ENCODE measurements around the gene ITPK1. TPM values are rescaled to one million over a fixed set of nuclear protein-coding genes. Genes with fewer than 3 reads are reported as not detected.

Gene ITPK1
- total RNA-seq, 1 donor from 2014 or later = 112 TPM

DNA sequence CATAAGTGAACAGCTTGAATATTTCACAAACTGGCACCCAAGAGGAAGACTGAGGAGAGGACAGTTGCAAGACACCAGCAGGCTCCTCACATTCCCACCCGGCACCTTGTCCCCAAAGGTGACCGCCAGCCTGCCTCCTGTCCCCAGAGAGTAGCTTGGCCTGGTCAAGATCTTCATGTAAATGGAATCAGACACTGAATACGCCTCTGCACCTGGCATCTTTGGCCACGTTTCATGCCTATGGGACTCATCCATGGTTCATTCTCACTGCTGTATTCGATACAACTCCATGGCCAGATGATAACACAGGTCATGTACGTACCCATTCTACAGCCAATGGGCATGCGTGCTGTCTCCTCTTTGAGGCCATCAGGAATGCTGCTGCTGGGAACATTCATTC is 60.8 kb downstream of the ITPK1 start:
- DNase-seq = no peak
- H3K9me3 ChIP-seq (replicated peaks) = no peaks in the 10 kb centered on the region
- no peak overlapping the region for H3K27ac ChIP-seq (replicated peaks)
- TF ChIP-seq, protein P1, sequence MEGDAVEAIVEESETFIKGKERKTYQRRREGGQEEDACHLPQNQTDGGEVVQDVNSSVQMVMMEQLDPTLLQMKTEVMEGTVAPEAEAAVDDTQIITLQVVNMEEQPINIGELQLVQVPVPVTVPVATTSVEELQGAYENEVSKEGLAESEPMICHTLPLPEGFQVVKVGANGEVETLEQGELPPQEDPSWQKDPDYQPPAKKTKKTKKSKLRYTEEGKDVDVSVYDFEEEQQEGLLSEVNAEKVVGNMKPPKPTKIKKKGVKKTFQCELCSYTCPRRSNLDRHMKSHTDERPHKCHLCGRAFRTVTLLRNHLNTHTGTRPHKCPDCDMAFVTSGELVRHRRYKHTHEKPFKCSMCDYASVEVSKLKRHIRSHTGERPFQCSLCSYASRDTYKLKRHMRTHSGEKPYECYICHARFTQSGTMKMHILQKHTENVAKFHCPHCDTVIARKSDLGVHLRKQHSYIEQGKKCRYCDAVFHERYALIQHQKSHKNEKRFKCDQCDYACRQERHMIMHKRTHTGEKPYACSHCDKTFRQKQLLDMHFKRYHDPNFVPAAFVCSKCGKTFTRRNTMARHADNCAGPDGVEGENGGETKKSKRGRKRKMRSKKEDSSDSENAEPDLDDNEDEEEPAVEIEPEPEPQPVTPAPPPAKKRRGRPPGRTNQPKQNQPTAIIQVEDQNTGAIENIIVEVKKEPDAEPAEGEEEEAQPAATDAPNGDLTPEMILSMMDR (IDR thresholded peaks at IDR 0.05; ENCODE audit: borderline replicate concordance) = no peak
- no peaks in the 10 kb centered on the region for H3K27me3 ChIP-seq (ENCODE audit: low read depth)
- intact Hi-C loops (cut with micrococcal nuclease) = no loop called here
- peaks cover 55% of the 10 kb centered on the region for H3K4me1 ChIP-seq
- no peaks in the 10 kb centered on the region for H3K36me3 ChIP-seq
- H3K4me3 ChIP-seq = no peak overlapping the region

DNA sequence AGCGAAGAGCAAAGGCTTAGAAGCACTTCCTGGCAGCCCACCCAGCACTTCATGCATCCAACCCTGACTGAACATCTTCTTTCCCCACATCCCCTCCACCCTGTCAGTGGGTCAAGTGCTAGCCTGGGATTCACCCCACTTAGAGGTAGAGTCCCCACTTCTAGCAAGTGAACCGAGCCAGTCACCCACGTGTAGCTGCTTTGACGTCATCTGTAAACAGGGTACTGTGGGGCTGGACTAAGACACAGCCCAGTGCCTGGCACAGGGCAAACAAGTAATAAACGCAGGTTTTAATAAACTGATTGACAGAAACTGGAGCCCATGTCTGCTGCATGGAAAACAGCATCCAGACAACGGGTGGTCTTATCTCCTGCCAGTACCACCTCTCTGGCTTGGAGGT is 61.7 kb downstream of the ITPK1 start:
- intact Hi-C loops (cut with micrococcal nuclease) = no loop called here
- Histone ChIP-seq H3K27me3 (ENCODE audit: low read depth) (no peaks in the 10 kb centered on the region), H3K27ac (replicated peaks) (no peak overlapping the region)

DNA sequence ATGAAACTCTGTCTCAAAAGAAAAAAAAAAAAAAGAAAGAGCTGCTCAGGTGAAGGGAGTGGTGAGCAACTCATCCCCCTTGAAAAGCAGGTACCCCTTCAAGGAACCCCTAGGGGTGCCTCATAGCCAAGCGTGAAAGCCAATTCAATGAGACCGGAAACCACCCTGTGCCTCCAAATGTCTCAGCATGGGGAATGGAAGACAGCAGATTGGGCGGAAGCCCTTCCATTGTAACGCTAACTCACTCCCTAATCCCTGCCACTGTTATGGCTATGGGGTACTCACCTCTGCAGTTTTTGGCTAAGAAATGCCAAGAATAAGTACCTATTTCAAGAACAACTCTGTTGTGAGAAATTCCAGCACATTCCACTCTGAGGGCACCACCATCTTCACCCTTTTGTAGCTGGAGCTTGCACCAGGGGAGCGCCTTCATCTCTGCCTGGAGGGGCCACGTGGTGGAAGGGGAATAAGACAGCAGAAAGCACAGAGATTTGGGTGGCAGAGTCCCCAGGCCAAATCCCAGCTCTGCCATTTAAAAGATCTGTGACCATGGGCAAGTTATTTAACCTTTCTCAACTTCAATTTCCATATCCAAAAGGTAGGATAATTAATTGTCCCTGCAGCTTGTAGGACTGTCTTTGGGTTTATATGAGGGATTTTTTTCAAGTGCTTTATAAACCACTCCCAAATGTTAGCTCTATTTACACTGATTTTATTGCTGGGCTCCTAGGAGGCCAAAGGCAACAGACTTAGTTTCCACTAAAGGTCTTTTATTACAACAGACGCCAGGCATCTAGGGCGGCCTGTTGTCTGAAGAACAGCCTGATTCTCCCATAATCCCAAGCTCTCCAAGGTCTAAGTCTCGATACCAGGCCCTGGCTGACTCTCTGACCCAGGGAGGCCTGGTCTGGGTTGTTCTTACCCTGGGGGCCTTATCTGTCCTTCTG is 63.9 kb downstream of the ITPK1 start:
- Histone ChIP-seq H3K9me3 (replicated peaks) (no peaks in the 10 kb centered on the region), H3K4me3 (no peak overlapping the region), H3K27ac (replicated peaks) (no peak overlapping the region), H3K27me3 (ENCODE audit: low read depth) (no peaks in the 10 kb centered on the region), H3K36me3 (no peaks in the 10 kb centered on the region), H3K4me1 (peaks cover 70% of the 10 kb centered on the region)
- intact Hi-C loops (cut with micrococcal nuclease) = no loop called here
- DNase-seq = no peak
- TF ChIP-seq, protein P1 (IDR thresholded peaks at IDR 0.05; ENCODE audit: borderline replicate concordance) = no peak

More for the DNA sequence above, 61.7 kb downstream of the ITPK1 start:
- Histone ChIP-seq H3K4me1 (peaks cover 61% of the 10 kb centered on the region), H3K4me3 (no peak overlapping the region), H3K36me3 (no peaks in the 10 kb centered on the region), H3K9me3 (replicated peaks) (no peaks in the 10 kb centered on the region)
- DNase-seq = no peak
- TF ChIP-seq, protein P1 (IDR thresholded peaks at IDR 0.05; ENCODE audit: borderline replicate concordance) = no peak

DNA sequence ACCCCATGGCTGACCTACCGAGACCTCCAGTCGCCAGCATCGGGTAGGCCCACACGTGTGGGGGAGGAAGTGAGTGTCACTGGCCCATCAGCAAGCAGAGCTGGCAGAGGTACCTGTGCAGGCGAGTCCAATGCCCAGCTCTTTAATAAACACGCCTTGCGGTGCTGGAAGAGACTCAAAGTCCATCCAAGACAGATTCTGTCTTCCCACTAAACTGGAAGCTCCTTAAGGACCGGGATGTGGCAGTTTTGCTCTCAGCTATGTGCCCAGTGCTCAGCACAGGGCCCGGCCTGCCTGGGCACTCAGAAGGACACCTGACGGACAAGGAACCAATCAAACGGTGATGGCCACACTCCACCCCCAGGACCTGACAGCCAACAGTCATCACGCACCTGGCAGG is 65.0 kb downstream of the ITPK1 start:
- Histone ChIP-seq H3K9me3 (replicated peaks) (no peaks in the 10 kb centered on the region), H3K27ac (replicated peaks) (peak overlapping the region; percentile 63), H3K27me3 (ENCODE audit: low read depth) (no peaks in the 10 kb centered on the region), H3K36me3 (no peaks in the 10 kb centered on the region), H3K4me1 (peaks cover 70% of the 10 kb centered on the region), H3K4me3 (no peak overlapping the region)
- intact Hi-C loops (cut with micrococcal nuclease) = no loop called here
- TF ChIP-seq, protein P1 (IDR thresholded peaks at IDR 0.05; ENCODE audit: borderline replicate concordance) = no peak
- peak; percentile 14 for DNase-seq

DNA sequence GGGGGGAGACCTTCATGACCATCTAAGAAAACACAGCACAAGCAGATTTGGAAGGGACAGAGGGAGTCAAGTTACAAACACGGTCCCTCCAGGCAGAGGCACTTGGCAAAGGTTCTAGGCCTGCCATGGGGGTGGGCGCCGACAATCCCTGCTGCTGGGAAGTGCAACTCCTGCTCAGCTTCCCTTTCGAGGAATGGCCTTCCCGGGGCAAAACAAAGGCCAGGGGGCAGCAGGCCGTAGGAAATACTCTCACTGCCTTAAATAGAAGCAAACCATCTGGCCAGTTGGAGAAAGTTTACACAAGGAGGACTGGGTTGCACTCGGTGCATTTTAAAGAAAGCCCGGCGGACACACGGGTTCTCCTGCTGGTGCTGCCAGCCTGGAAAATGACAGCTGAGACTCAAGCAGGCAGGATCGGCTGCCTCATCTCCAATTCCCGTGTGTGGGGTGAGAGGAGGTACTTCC is 65.8 kb downstream of the ITPK1 start:
- Histone ChIP-seq H3K9me3 (replicated peaks) (no peaks in the 10 kb centered on the region), H3K27ac (replicated peaks) (peak overlapping the region; percentile 63), H3K4me3 (no peak overlapping the region), H3K36me3 (no peaks in the 10 kb centered on the region), H3K27me3 (ENCODE audit: low read depth) (no peaks in the 10 kb centered on the region), H3K4me1 (peaks cover 71% of the 10 kb centered on the region)
- intact Hi-C loops (cut with micrococcal nuclease) = no loop called here
- TF ChIP-seq, protein P1 (IDR thresholded peaks at IDR 0.05; ENCODE audit: borderline replicate concordance) = no peak
- peak; percentile 16 for DNase-seq
